GM12891 (cell line): ENCODE measurements around the gene DDX47.
"Not testable (repeated sequence)": the region's sequence is repeated elsewhere in the genome, so short reads cannot be mapped to it uniquely, and the experiment has no call there.

Experiments used
- DNase-seq: peaks from one replicate; pipeline ENCODE4 v3.0.0; 2011; ENCODE audit warnings: low spot score; ENCODE audit not compliant: insufficient read length
- FAIRE-seq: peaks from 2 replicates; lab custom pipeline; 2011; peaks lifted over from hg19 to GRCh38; lab: Jason Lieb, UNC
- PAX5 ChIP-seq: IDR thresholded peaks from 2 replicates; pipeline ENCODE4 v1.6.1; 2011; ENCODE audit warnings: low read length, moderate library complexity, mild to moderate bottlenecking; ENCODE audit not compliant: insufficient read depth, severe bottlenecking
- POLR2A ChIP-seq: IDR thresholded peaks from 2 replicates; pipeline ENCODE4 v1.6.1; 2011; ENCODE audit warnings: low read depth, low read length, control low read depth
- POLR2AphosphoS5 ChIP-seq: IDR thresholded peaks from 2 replicates; pipeline ENCODE4 v1.6.1; 2011; ENCODE audit warnings: low read depth, low read length, control low read depth
- POU2F2 ChIP-seq: IDR thresholded peaks from 2 replicates; pipeline ENCODE4 v1.6.1; 2011; ENCODE audit warnings: low read depth, mild to moderate bottlenecking, control low read depth, low read length, moderate library complexity
- SPI1 ChIP-seq: IDR thresholded peaks from 2 replicates; pipeline ENCODE4 v1.6.1; 2011; ENCODE audit warnings: low read depth, low read length, control low read depth
- TAF1 ChIP-seq: IDR thresholded peaks from 2 replicates; pipeline ENCODE4 v1.6.1; 2011; ENCODE audit warnings: low read depth, low read length, control low read depth

The DDX47 gene

DNA sequence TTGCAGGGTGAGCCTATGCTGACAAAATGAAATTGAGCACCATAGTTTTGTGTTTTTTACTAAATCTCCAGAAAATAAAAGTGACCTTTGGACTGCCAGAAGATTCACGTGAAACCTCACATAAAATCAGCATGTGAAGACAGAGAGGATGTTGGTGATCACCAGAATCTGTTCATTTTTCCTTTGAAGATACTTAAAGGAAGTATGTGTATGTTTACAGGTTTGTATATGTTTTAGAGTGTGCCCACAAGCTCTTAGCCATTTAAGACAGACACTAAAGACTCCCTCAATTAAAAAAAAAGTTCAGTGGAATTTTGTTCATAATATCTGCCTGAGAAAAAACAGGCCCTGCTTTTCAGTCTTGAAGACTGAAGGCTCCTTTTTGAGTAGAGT, 25.9 kb downstream of the DDX47 start:
- no peak for TF ChIP-seq POLR2A
- no peak for TF ChIP-seq POU2F2
- TF ChIP-seq POLR2AphosphoS5 = no peak
- TF ChIP-seq TAF1 = no peak
- no peak for TF ChIP-seq SPI1
- no peak for TF ChIP-seq PAX5
- FAIRE-seq (no peak), DNase-seq (no peak)

DNA sequence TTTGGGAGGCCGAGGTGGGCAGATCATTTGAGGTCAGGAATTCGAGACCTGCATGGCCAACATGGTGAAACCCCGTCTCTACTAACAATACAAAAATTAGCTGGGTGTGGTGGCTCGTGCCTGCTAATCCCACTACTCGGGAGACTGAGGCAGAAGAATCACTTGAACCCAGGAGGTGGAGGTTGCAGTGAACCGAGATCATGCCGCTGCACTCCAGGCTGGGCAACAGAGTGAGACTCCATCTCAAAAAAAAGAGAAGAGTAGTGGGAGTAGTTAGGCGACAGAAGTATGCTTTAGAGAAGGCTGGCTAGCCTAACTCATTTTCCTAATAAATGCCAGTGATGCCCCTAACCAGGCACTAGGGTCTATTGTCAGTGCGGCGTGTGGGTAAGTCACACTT, 26.3 kb downstream of the DDX47 start:
- not testable (repeated sequence) for DNase-seq, FAIRE-seq

DNA sequence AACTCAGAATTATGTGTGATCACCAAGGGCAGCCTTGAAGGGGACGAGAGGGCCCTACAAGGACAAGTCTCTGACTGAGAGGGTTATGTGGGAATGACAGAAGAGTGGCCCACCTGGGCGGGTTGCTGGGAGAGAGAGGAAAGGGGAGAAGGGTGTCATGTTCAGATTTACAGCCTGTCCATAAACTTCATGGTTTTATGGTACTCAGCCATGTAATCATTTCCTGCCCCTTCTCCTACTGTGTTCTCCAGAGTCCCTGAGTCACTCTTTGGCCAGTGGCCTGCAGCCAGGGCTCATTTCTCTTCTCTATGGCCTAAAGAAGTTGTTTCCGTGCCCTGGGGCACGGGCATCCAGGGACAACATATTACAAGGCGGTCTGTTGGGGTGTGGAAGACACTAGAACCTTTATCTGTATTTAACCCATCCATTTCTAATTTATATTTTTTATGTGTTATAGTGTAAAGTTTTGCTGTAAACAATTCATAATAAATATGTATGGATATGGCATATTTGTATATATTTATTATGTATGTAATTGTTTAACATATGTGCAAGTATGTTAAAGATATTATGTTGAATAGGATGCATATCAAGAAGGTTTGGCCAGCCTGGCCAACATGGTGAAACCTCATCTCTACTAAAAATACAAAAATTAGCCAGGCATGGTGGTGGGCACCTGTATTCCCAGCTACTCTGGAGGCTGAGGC, 26.9 kb downstream of the DDX47 start:
- no peak for DNase-seq
- TF ChIP-seq POLR2A = no peak
- TF ChIP-seq PAX5 = no peak
- no peak for TF ChIP-seq POLR2AphosphoS5
- no peak for TF ChIP-seq POU2F2
- TF ChIP-seq SPI1 = no peak
- TF ChIP-seq TAF1 = no peak
- FAIRE-seq = no peak

DNA sequence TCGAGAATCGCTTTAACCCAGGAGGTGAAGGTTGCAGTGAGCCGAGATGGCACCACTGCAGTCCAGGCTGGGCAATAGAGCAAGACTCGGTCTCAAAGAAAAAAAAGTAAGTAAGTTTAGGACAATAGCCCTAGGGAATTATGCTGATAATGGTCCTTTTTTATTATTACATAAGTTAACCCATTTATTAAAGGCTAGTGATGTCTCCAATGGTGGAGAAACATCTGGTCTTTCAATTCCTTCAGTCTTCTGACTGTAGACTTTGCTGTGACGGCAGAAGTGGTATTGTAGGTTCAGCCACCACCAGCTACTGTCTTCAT, 27.4 kb downstream of the DDX47 start:
- no peak for DNase-seq
- no peak for FAIRE-seq

DNA sequence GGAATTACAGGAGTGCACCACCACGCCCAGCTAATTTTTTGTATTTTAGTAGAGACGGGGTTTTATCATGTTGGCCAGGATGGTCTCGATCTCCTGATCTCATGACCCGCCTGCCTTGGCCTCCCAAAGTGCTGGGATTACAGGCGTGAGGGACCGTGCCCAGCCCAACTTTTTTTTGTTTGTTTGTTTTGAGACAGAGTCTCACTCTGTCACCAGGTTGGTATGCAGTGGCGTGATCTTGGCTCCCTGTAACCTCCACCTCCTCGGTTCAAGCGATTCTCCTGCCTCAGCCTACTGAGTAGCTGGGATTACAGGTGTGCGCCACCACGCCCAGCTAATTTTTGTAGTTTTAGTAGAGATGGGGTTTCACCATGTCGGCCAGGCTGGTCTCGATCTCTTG, 28.3 kb downstream of the DDX47 start:
- DNase-seq, FAIRE-seq: not testable (repeated sequence)

More for the DNA sequence above, 27.4 kb downstream of the DDX47 start:
- TF ChIP-seq TAF1 (no peak), POLR2AphosphoS5 (no peak), POU2F2 (no peak), PAX5 (no peak), POLR2A (no peak), SPI1 (no peak)

DNA sequence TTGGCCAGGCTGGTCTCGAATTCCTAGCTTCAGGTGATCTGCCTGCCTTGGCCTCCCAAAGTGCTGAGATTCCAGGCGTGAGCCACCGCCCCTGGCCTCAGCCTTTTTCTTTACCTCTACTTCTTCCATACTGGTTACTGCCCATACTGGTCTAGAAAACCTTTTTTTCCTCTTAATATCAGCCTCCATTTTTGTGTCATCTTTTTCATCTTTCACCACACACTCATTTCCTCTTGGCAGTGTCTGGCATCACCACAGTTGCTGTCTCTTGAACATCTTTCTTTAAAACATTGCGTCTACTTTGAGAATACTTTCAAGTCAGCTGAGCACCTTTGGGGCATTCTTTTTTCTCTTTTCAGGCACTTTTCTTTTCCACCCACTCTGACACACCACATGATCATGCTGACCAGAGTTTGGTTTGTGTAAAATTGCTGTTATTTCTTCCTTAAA, 32.7 kb downstream of the DDX47 start:
- DNase-seq = no peak
- no peak for FAIRE-seq
- TF ChIP-seq POU2F2 (no peak), TAF1 (no peak), SPI1 (no peak), PAX5 (no peak), POLR2A (no peak), POLR2AphosphoS5 (no peak)

DNA sequence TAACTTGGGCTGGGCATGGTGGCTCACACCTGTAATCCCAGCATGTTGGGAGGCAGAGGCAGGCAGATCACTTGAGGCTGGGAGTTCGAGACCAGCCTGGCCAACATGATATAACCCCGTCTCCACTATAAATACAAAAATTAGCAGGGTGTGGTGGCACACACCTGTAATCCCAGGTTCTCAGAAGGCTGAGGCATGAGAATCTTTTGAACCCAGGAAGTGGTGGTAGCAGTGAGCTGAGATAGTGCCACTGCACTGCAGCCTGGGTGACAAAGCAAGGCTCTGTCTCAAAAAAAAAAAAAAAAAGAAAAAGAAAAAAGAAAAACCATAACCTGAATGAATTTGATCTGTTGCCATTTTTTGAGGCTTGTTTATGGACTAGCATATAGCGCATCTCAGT, 33.6 kb downstream of the DDX47 start:
- FAIRE-seq, DNase-seq: not testable (repeated sequence)

DNA sequence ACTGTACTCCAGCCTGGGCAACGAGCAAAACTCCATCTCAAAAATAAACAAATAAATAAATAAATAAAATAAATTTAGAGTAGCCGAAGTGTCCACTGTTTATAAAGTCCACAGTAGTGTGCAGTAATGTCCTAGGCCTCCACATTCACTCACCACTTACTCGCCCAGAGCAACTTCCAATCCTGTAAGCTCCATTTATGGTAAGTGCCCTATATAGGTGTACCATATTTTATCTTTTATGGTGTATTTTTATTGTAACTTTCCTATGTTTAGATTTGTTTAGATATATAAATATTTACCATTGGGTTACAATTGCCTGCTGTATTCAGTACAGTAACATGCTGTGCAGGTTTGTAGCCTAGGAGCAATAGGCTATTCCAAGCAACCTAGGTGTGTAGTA, 40.3 kb downstream of the DDX47 start:
- TF ChIP-seq PAX5 (no peak), POLR2A (no peak)
- DNase-seq (no peak), FAIRE-seq (no peak)

DNA sequence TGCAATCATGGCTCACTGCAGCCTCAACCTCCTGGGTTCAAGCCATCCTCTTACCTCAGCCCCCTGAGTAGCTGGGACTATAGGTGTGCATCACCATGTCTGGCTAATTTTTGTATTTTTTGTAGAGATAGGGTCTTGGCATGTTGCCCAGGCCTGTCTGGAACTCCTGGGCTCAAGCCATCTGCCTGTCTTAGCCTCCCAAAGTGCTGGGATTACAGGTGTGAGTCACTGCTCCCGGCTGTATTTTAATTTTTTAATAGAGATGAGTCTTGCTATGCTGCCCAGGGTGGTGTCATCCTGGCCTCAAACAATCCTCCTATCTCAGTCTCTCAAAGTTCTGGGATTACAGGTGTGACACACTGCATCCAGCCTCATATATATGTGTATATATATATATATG, 46.5 kb downstream of the DDX47 start:
- TF ChIP-seq POLR2AphosphoS5 = no peak
- TF ChIP-seq POU2F2 = no peak
- no peak for TF ChIP-seq TAF1
- TF ChIP-seq SPI1 = no peak
- TF ChIP-seq PAX5 = no peak
- no peak for TF ChIP-seq POLR2A
- no peak for DNase-seq
- no peak for FAIRE-seq

DNA sequence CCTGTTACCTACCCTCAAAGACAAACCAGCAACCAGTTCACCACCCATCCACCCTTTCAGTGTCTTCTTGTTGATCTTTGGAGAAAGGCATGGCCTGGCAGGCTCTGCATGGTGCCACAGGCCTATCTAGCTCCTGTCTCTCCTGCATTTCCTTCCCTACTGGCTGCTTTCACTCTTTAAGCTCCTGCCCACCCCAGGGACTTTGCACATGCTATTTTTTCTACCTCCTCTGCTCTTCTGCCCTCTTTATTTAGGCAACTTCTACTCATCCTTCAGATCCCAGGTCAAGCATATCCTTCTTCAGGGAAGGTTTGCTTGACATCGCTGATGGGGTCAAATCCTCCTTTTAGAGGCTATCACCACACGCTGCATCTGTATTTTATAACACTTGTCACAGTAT, 51.1 kb downstream of the DDX47 start:
- FAIRE-seq = no peak

DNA sequence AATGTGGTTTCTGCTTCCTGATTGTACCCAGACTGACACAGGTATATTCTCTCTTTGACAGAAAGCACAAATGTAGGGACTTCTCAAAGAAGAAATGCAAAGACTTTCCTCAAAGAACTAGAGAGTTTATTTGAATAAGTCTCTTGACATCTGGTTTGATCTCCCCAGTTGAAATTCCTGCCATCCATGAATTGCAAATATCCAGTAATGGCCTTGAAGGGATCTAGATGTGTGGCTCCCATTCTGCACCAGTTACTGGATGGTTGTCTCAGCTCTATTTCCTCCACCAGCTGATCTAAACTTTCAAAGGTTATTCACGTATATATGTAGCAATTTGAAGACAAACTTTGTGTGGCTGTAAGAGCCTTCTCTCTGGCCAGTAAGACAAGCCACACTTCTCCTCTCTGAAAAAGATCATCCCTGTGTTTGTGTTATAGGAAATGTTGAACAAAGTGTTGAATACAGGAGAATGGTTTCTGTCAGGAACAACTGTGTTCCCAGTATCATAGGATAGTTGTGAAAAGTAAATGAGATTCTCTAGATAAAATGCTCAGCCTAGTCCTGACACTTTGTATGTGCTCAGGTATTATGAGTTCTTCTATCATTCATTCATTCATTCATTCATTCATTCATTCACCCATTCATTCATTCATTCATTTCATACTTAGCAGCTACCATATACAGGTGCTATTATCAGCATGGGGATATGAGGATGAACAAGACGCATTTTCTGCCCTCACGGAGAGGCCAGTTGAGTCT, 55.5 kb downstream of the DDX47 start:
- no peak for FAIRE-seq
- DNase-seq = no peak
- TF ChIP-seq POLR2AphosphoS5 (no peak), TAF1 (no peak), PAX5 (no peak), POLR2A (no peak), SPI1 (no peak), POU2F2 (no peak)

More for the DNA sequence above, 51.1 kb downstream of the DDX47 start:
- TF ChIP-seq SPI1 = no peak
- TF ChIP-seq POLR2AphosphoS5 = no peak
- no peak for TF ChIP-seq TAF1
- no peak for TF ChIP-seq POLR2A
- no peak for TF ChIP-seq POU2F2
- DNase-seq = no peak
